Measurements from ENCODE around the gene CA14. TPM values are rescaled to one million over a fixed set of nuclear protein-coding genes. Genes with fewer than 3 reads are reported as not detected.
A peak's percentile ranks its signal among the peaks of the same experiment; 100 is the strongest.
"Not testable (repeated sequence)": the region's sequence is repeated elsewhere in the genome, so short reads cannot be mapped to it uniquely, and the experiment has no call there.

CA14 gene
- polyA plus RNA-seq, 1 donor: 9.6 TPM

DNA sequence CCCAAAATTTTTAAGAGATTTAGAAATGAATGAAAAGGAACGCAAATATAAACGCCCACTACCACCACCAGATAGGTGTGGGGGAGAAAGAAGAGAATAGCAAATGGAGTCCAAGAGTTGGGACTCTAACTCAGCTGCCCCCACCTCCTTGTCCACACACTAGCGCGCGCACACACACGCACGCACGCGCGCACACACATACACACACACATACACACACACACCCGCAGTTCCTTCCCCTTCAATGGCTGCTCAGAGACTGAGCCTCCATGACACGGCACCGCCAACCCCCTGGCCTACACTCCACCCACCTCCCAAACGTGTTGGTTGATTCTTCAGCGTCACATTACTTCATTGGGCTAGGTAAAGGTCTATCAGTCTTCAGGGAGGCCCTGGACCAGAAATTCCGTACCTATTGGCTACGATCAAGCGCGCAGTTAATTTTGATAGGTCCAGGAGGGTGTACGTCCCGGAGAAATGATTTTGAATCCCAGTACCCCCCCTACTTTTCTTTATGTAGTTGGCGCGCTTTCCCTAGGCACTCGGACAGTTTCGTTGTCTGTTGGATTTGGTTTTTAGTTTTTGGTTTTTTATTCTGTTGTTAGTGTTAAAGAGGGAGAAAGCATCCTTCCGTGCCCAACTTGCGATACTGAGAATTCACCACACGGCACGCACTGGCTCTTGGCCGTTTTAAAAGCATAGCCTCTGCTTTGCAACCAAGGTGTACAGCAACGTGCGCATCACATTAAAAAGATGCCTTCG lies 21.5 kb upstream of the CA14 start, which contains the start of gene ANP32E:
Gene ANP32E, minus strand, starts transcription at position 261 of the 762 bp plus-strand sequence. CDS start 326 bp downstream, outside the sequence.
- DNase-seq: peak; percentile 99

DNA sequence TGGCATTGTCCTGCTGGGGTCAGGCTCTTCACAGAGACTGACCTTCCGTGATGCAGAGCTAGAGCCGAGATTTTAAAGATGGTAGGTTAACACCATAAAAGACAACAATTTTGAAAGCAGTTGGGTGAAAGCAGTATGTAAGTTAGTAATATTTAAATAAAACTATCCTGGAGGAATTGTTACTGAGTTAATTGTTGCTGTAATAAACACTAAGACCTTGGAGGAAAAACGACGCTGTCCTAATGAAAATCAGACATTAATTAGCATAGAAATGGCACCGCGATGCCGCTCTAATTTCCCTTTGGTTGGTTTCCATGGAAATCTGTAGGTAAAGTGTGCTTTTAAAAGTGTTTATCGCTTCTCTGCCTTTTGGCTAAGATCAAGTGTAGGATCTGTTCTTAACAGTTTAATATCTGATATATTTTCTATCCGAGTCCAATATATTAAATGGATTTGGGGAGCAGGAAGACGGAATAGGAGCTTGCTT lies 20.9 kb upstream of the CA14 start:
- DNase-seq: no peak

GRCh38 chr1:150237176-150237575 lies 20.4 kb upstream of the CA14 start:
- DNase-seq: not testable (repeated sequence)

- no peak for DNase-seq
Observed at GRCh38 chr1:150237746-150238145, 19.8 kb upstream of the CA14 start.

DNA sequence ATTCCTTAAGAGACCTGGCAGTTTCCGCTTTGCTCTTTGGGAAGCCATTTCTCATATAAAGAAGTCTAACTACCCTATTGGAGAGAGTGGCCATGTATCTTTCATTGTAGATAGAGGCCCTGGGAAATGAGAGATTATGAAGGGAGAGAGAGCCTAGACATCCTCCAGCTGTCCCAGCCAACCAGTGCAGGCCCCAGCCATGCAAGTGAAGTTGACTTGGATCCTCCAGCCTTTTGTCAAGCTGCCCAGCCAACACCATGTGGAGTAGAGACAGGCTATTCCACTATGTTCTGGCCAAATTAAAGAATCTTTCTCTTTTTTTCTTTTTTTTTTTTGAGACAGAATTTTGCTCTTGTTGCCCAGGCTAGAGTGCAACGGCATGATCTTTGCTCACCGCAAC lies 14.6 kb upstream of the CA14 start:
- DNase-seq: no peak

- no peak for DNase-seq
Observed at GRCh38 chr1:150249936-150250335, 7.6 kb upstream of the CA14 start.

- DNase-seq: peak; percentile 18
Observed at GRCh38 chr1:150256198-150256553, 1.4 kb upstream of the CA14 start.

- no peak for DNase-seq
Observed at GRCh38 chr1:150256554-150257341, 826 bp upstream of the CA14 start.

GRCh38 chr1:150259217-150259616 lies 1.6 kb downstream of the CA14 start:
- DNase-seq: no peak

GRCh38 chr1:150259758-150260669 lies 2.4 kb downstream of the CA14 start:
- peak; percentile 82 for DNase-seq

DNA sequence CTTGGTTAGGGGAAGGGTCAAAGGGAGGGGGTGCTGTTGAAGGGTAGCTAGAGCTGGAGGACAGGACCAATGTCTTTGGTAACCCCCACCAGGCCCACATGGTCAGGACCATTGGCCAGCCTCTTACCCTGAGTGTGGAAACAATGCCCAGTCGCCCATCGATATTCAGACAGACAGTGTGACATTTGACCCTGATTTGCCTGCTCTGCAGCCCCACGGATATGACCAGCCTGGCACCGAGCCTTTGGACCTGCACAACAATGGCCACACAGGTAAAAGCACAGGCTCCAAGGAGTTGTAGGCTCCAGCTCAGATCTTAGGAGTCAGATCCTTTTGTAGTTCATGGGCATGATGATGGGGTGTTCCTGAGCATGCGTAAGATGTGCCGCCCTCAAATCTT lies 3.8 kb downstream of the CA14 start:
- DNase-seq: no peak

- DNase-seq: no peak
Observed at GRCh38 chr1:150262388-150263320, 5.1 kb downstream of the CA14 start.

DNA sequence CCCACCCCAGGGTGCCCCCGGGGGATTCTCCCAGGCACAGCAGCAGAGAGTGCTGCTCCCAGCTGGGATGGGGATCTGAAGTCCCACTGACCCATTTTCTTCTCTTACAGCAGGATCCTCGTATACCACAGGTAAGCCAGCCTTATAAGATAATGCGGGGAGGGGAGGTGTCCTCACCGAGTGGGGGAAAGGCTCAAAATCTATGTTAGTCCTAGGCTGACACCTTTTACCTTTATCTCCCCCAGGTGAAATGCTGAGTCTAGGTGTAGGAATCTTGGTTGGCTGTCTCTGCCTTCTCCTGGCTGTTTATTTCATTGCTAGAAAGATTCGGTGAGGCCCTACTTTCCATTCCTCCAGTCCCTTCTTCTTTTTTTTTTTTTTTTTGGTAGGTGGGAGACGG lies 6.0 kb downstream of the CA14 start:
- no peak for DNase-seq

GRCh38 chr1:150267896-150268295 lies 10.3 kb downstream of the CA14 start:
- DNase-seq: no peak

DNA sequence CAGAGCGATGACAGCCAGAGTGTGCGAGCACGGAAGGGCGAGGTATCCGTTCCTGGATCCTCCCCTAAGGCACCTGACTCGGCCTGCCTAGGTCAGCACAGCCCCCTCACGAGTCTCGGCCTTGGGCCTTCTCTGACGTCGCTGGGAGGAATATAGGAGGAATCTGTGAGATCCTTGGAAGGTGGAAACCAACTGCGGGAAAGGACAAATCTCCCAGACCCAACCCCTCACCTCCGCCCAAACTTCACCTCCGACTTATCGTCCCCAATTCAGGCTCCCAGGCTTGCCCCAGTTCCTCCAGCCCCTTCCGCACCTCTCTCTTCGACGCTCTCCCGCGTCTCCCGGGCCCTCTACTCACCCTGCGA lies 10.7 kb downstream of the CA14 start:
- no peak for DNase-seq

DNA sequence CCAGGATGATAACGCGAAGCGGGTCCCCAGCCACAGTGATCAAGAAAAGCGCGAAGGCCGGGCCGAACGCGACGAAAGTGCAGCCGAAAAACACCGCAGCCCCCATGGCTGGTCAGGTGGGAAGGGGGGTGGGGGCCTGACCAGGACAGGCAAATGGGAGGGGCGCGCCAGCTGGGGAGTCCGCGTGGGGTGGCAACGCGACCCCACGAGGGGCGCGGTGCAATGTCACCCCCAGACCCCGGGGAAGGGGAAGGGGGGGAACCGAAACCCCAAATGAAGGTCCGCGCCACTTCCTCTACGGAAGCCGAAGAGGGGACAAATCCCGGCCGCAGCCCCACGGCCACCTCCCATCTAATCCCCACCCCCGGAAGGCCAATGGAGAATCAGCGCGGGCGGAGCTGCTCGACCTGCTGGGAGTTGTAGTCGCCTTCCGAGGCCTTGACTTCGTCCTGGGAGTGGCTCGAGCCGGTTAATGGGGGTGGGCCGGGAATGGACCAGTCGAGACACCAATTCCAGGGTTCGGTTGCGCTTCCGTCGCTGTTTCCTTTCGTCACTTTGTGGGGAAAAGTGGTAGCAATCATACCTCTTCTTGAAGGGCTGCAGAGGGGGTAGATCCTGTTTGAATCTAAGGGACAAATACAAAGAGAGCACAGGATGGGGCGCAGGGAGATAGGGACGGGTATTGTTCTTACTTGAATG lies 11.3 kb downstream of the CA14 start, which contains the start of gene APH1A:
Gene APH1A, minus strand, starts transcription at position 312 of the 699 bp plus-strand sequence. Its CDS starts 206 bp downstream, at position 106.
- DNase-seq: peak; percentile 96

DNA sequence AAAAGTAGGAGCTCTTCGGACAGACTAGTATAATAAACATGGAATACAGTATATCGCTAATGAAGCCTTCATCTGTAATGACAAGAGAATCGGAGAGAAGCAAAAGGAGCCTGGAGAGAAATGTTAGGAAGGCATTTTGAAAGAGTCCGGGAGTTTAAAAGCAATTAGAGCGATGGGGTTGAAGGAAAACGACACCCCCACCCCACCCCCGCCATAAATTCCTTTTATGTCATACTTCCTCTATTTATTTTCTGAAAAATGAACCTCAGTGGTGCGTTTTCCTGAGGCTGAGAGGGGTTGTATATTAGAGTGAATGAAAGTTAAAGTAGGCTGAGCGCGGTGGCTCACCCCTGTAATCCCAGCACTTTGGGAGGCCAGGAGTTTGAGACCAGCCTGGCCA lies 11.9 kb downstream of the CA14 start:
- no peak for DNase-seq

DNA sequence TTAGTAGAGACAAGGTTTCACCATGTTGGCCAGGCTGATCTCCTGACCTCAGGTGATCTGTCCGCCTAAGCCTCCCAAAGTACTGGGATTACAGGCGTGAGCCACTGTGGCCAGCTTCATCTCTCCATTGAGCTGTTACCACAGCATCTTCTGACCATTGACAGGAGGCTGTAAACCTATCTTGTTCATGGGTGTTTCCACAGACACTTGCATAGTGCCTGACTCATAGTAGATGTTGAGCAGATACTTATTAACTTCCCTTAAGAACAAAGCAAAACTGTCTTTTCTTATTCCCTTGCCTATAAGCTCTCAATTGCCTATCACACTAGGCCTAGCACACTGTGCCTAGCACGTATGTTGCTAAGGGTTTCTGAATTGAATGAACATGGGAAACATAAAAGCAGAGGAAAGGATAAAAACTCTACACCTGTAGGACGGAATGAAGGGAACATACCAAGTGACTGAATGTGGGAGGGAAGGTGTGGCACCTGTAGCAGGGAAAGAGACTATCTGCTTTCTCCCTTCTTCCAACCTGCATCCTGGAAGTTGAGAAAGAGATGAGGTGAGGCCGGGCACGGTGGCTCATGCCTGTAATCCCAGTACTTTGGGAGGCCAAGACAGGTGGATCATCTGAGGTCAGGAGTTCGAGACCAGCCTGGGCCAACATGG lies 13.9 kb downstream of the CA14 start:
- no peak for DNase-seq

GRCh38 chr1:150273311-150273710 lies 15.7 kb downstream of the CA14 start:
- no peak for DNase-seq

Data from left kidney (tissue), 2 donors.